Amygdala (tissue), 56 donors: ENCODE results near the gene VASH2.
"Not testable (repeated sequence)": the region's sequence is repeated elsewhere in the genome, so short reads cannot be mapped to it uniquely, and the experiment has no call there.

Source experiments
- DNase-seq, 56 donors: peaks; one replicate each; lab custom pipeline; 2025; lab: John Stamatoyannopoulos, UW

The VASH2 gene

GRCh38 chr1:212950243-212951125 lies at the start of gene VASH2:
VASH2 (plus strand) TSS chr1:212950541; CDS start chr1:212951543, 1,002 bp downstream.
- DNase-seq: peak in 55 of 56 donors; percentile 18 to 88 (median 64)

GRCh38 chr1:212901290-212901689 lies 49.1 kb upstream of the VASH2 start:
- DNase-seq: no peak

- DNase-seq: no peak
These were observed 48.3 kb upstream of the VASH2 start for GRCh38 chr1:212902054-212902453.

- DNase-seq: no peak
These were observed 46.7 kb upstream of the VASH2 start for GRCh38 chr1:212903664-212904063.

- DNase-seq: not testable (repeated sequence)
These were observed 42.3 kb upstream of the VASH2 start for GRCh38 chr1:212908071-212908470.

GRCh38 chr1:212908971-212909370 lies 41.4 kb upstream of the VASH2 start:
- DNase-seq: no peak

- DNase-seq: no peak
These were observed 40.7 kb upstream of the VASH2 start for GRCh38 chr1:212909652-212910063.

GRCh38 chr1:212910213-212910612 lies 40.1 kb upstream of the VASH2 start:
- not testable (repeated sequence) for DNase-seq

GRCh38 chr1:212913638-212914037 lies 36.7 kb upstream of the VASH2 start:
- not testable (repeated sequence) for DNase-seq

GRCh38 chr1:212914110-212914509 lies 36.2 kb upstream of the VASH2 start:
- DNase-seq: not testable (repeated sequence)

GRCh38 chr1:212914789-212915188 lies 35.6 kb upstream of the VASH2 start:
- DNase-seq: no peak

GRCh38 chr1:212915245-212916091 lies 34.9 kb upstream of the VASH2 start:
- peak in 8 of 56 donors; percentile 1 to 35 (median 5) for DNase-seq

GRCh38 chr1:212916481-212917133 lies 33.7 kb upstream of the VASH2 start:
- DNase-seq: peak in 42 of 56 donors; percentile 3 to 77 (median 37)

- DNase-seq: no peak
These were observed 33.2 kb upstream of the VASH2 start for GRCh38 chr1:212917134-212917485.

- DNase-seq: no peak
These were observed 32.5 kb upstream of the VASH2 start for GRCh38 chr1:212917858-212918257.

GRCh38 chr1:212918824-212919223 lies 31.5 kb upstream of the VASH2 start:
- DNase-seq: no peak

- DNase-seq: no peak
These were observed 30.1 kb upstream of the VASH2 start for GRCh38 chr1:212920246-212920645.

GRCh38 chr1:212920896-212921295 lies 29.4 kb upstream of the VASH2 start:
- DNase-seq: no peak

- no peak for DNase-seq
These were observed 28.3 kb upstream of the VASH2 start for GRCh38 chr1:212922016-212922415.

GRCh38 chr1:212926372-212926771 lies 24.0 kb upstream of the VASH2 start:
- no peak for DNase-seq
